ENCODE measurements around the gene DCUN1D5. TPM values are rescaled to one million over a fixed set of nuclear protein-coding genes. Genes with fewer than 3 reads are reported as not detected.

DCUN1D5 gene
- total and polyA plus RNA-seq, 4 donors, result 12.0 to 17.7 (median 15.1) TPM

- no peaks in the 10 kb centered on the region for H3K36me3 ChIP-seq (ENCODE audit: control insufficient read depth in 4 of 4, insufficient read depth in 3 of 4, low read depth in 1 of 4, low read length in 3 of 4)
- no peak overlapping the region for H3K4me3 ChIP-seq (ENCODE audit: low read depth in 1 of 3, low read length in 3 of 3)
- no peaks in the 10 kb centered on the region for H3K27me3 ChIP-seq (ENCODE audit: control insufficient read depth in 4 of 4, insufficient read depth in 4 of 4, low read length in 3 of 4)
- no peak overlapping the region for H3K9ac ChIP-seq (ENCODE audit: low read depth in 1 of 2, low read length in 2 of 2)
- TF ChIP-seq JUND (IDR thresholded peaks at IDR 0.05) (no peak), YY1 (IDR thresholded peaks at IDR 0.05) (no peak), FOXA2 (IDR thresholded peaks at IDR 0.05) (no peak), NR2F2 (IDR thresholded peaks at IDR 0.05) (no peak), ATF3 (IDR thresholded peaks at IDR 0.05) (no peak), EGR1 (IDR thresholded peaks at IDR 0.05; ENCODE audit: low read depth in 2 of 2) (no peak), GABPA (IDR thresholded peaks at IDR 0.05 in 1 of 2, conservative IDR thresholded peaks at IDR 0.05 in 1 of 2) (no peak), ZBTB33 (IDR thresholded peaks at IDR 0.05) (no peak), CTCF (IDR thresholded peaks at IDR 0.05; ENCODE audit: low read depth, low read length, missing input control) (no peak), HNF4G (IDR thresholded peaks at IDR 0.05) (no peak), MAX (IDR thresholded peaks at IDR 0.05) (no peak), RAD21 (IDR thresholded peaks at IDR 0.05) (no peak), REST (IDR thresholded peaks at IDR 0.05) (no peak), SP1 (IDR thresholded peaks at IDR 0.05) (no peak), FOXA1 (IDR thresholded peaks at IDR 0.05) (no peak), RXRA (IDR thresholded peaks at IDR 0.05) (no peak)
- H3K27ac ChIP-seq (ENCODE audit: low read depth in 1 of 2, low read length in 2 of 2), result no peak overlapping the region
- no peaks in the 10 kb centered on the region for H3K9me3 ChIP-seq (ENCODE audit: control insufficient read depth in 4 of 4, low read length in 3 of 4)
- DNase-seq (ENCODE audit: low spot score), result no peak
- no peaks in the 10 kb centered on the region for H3K4me1 ChIP-seq (ENCODE audit: control insufficient read depth in 4 of 4, insufficient read depth in 4 of 4, low read length in 3 of 4)
These were observed 56.7 kb downstream of the DCUN1D5 start for GRCh38 chr11:103035216-103035615.

GRCh38 chr11:103031834-103032233, 60.1 kb downstream of the DCUN1D5 start:
- WGBS, result 87% methylated on average over 2 of the region's 2 CpGs
- TF ChIP-seq ATF3 (IDR thresholded peaks at IDR 0.05) (no peak), GABPA (IDR thresholded peaks at IDR 0.05 in 1 of 2, conservative IDR thresholded peaks at IDR 0.05 in 1 of 2) (no peak), YY1 (IDR thresholded peaks at IDR 0.05) (no peak), ZBTB33 (IDR thresholded peaks at IDR 0.05) (no peak), NR2F2 (IDR thresholded peaks at IDR 0.05) (no peak), HNF4A (conservative IDR thresholded peaks at IDR 0.05) (no peak), EGR1 (IDR thresholded peaks at IDR 0.05; ENCODE audit: low read depth in 2 of 2) (no peak), JUND (IDR thresholded peaks at IDR 0.05) (no peak)
- Histone ChIP-seq H3K9ac (ENCODE audit: low read depth in 1 of 2, low read length in 2 of 2) (no peak overlapping the region), H3K4me1 (ENCODE audit: control insufficient read depth in 4 of 4, insufficient read depth in 4 of 4, low read length in 3 of 4) (no peaks in the 10 kb centered on the region), H3K27ac (ENCODE audit: low read depth in 1 of 2, low read length in 2 of 2) (no peak overlapping the region), H3K36me3 (ENCODE audit: control insufficient read depth in 4 of 4, insufficient read depth in 3 of 4, low read depth in 1 of 4, low read length in 3 of 4) (no peaks in the 10 kb centered on the region), H3K9me3 (ENCODE audit: control insufficient read depth in 4 of 4, low read length in 3 of 4) (no peaks in the 10 kb centered on the region), H3K4me3 (ENCODE audit: low read depth in 1 of 3, low read length in 3 of 3) (no peak overlapping the region), H3K27me3 (ENCODE audit: control insufficient read depth in 4 of 4, insufficient read depth in 4 of 4, low read length in 3 of 4) (no peaks in the 10 kb centered on the region)
- DNase-seq (ENCODE audit: low spot score), result no peak
